GM12878 (cell line): ENCODE measurements around the gene ATP5F1B. TPM values are rescaled to one million over a fixed set of nuclear protein-coding genes. Genes with fewer than 3 reads are reported as not detected.

Experiments used
- ATAC-seq: fragments of 200-7000 bp; cut with Tn5 transposase; 3 replicates; pipeline ENCODE4 v1.9.1; 2020; ENCODE audit warnings: mild to moderate bottlenecking, moderate library complexity
- BruUV-seq: library from RNA; stranded (reverse); fragments of 400-500 nt; replicated peaks from 2 replicates; lab custom pipeline; 2021; lab: Mats Ljungman, UMichigan
- CTCF ChIA-PET: fragments of 300-600 bp; sonication (Branson Sonifier 250); formaldehyde crosslinking; extraction: SDS; loops from one replicate; lab custom pipeline; 2021; ENCODE audit warnings: inconsistent platforms; lab: Yijun Ruan, JAX
- POLR2A ChIA-PET: fragments of 350-600 bp; formaldehyde crosslinking; extraction: SDS; loops from one replicate; lab custom pipeline; 2021; ENCODE audit warnings: inconsistent platforms; lab: Charles Lee
- RAD21 ChIA-PET: fragments of 300-600 bp; sonication (Branson Sonifier 250); formaldehyde crosslinking; loops from one replicate; lab custom pipeline; 2023; ENCODE audit warnings: antibody characterized with exemption; ENCODE audit not compliant: unreplicated experiment; lab: Charles Lee
- SMC1A ChIA-PET: fragments of 300-600 bp; sonication (Branson Sonifier 250); formaldehyde crosslinking; loops from one replicate; lab custom pipeline; 2023; ENCODE audit not compliant: unreplicated experiment, uncharacterized antibody; lab: Charles Lee
- DNase-seq: peaks from one replicate; pipeline ENCODE4 v3.0.0-alpha.2; 2011; ENCODE audit warnings: low read depth, low spot score
- FAIRE-seq: peaks from 3 replicates; lab custom pipeline; 2011; peaks lifted over from hg19 to GRCh38; lab: Jason Lieb, UNC
- H2AFZ ChIP-seq: 2 replicates; pipeline ENCODE4 v1.6.0; 2011; ENCODE audit warnings: low read depth, low read length, control low read depth; ENCODE audit not compliant: control insufficient read depth
- H3K27ac ChIP-seq: 2 replicates; pipeline ENCODE4 v1.5.1; 2011; ENCODE audit warnings: control low read depth; ENCODE audit not compliant: control insufficient read depth, insufficient read depth
- H3K27me3 ChIP-seq, 2 experiments: replicated peaks in 1 of 2; 2 replicates each; pipeline versions ENCODE4 v1.6.0 to v1.6.1; 2011; ENCODE audit warnings: low read length in 1 of 2; ENCODE audit not compliant: control insufficient read depth in 2 of 2, insufficient read depth in 2 of 2
- H3K36me3 ChIP-seq, 2 experiments: 2 replicates each; pipeline ENCODE4 v1.5.1; 2011; ENCODE audit warnings: low read length in 1 of 2; ENCODE audit not compliant: control insufficient read depth in 2 of 2, insufficient read depth in 2 of 2
- H3K4me1 ChIP-seq: 2 replicates; pipeline ENCODE4 v1.6.1; 2011; ENCODE audit warnings: mild to moderate bottlenecking, low read length, moderate library complexity, mixed read lengths; ENCODE audit not compliant: control insufficient read depth, insufficient read depth
- H3K4me2 ChIP-seq: 2 replicates; pipeline ENCODE4 v1.6.0; 2011; ENCODE audit warnings: control low read depth; ENCODE audit not compliant: control insufficient read depth, insufficient read depth
- H3K4me3 ChIP-seq: fragments of 200-600 bp; sonication (generic); 2 replicates; pipeline ENCODE4 v1.5.1; 2016
- H3K79me2 ChIP-seq: 2 replicates; pipeline ENCODE4 v1.6.0; 2011; ENCODE audit warnings: low read length; ENCODE audit not compliant: control insufficient read depth, insufficient read depth
- H3K9ac ChIP-seq: 2 replicates; pipeline ENCODE4 v1.8.0; 2011; ENCODE audit warnings: low read length, control low read depth, mixed read lengths; ENCODE audit not compliant: control insufficient read depth, insufficient read depth
- H3K9me3 ChIP-seq: replicated peaks from 3 replicates; pipeline ENCODE4 v1.5.1; 2011; ENCODE audit warnings: mild to moderate bottlenecking, low read length; ENCODE audit not compliant: control insufficient read depth, insufficient read depth
- H4K20me1 ChIP-seq: 2 replicates; pipeline ENCODE4 v1.6.0; 2011; ENCODE audit not compliant: control insufficient read depth, insufficient read depth
- CBFB ChIP-seq: IDR thresholded peaks from 2 replicates; pipeline ENCODE4 v1.6.1; 2016; ENCODE audit warnings: antibody characterized with exemption, low read depth
- CREM ChIP-seq: IDR thresholded peaks from 2 replicates; pipeline ENCODE4 v1.6.1; 2014; ENCODE audit warnings: antibody characterized with exemption, low read depth
- DPF2 ChIP-seq: fragments of 450-650 bp; IDR thresholded peaks from 2 replicates; pipeline ENCODE4 v1.6.1; 2017; ENCODE audit warnings: mild to moderate bottlenecking
- EED ChIP-seq: sonication (generic); IDR thresholded peaks from 2 replicates; pipeline ENCODE4 v1.6.1; 2016; ENCODE audit warnings: antibody characterized with exemption, low read depth
- EGR1 ChIP-seq, 2 experiments: IDR thresholded peaks; 1 replicate in 1 of 2; 2 replicates in 1 of 2; pipeline ENCODE4 v1.6.1; 2011 to 2012; ENCODE audit warnings: low read depth in 2 of 2, low read length in 2 of 2, borderline replicate concordance in 1 of 2, mild to moderate bottlenecking in 1 of 2, moderate library complexity in 1 of 2
- ESRRA ChIP-seq: IDR thresholded peaks from 2 replicates; pipeline ENCODE4 v1.6.1; 2012; ENCODE audit warnings: mild to moderate bottlenecking, low read length, improper control_type of control experiment
- IKZF1 ChIP-seq: fragments of 450-650 bp; conservative IDR thresholded peaks from 2 replicates; pipeline ENCODE4 v1.6.1; 2017; ENCODE audit warnings: antibody characterized with exemption, mild to moderate bottlenecking
- IKZF2 ChIP-seq, 2 experiments: fragments of 450-650 bp; IDR thresholded peaks; 2 replicates each; pipeline ENCODE4 v1.6.1; 2017; ENCODE audit warnings: mild to moderate bottlenecking in 2 of 2, moderate library complexity in 2 of 2
- NR2F1 ChIP-seq: fragments of 450-650 bp; conservative IDR thresholded peaks from 2 replicates; pipeline ENCODE4 v1.6.1; 2017; ENCODE audit warnings: mild to moderate bottlenecking
- PML ChIP-seq: IDR thresholded peaks from 2 replicates; pipeline ENCODE4 v1.6.1; 2012; ENCODE audit warnings: low read length, inconsistent platforms
- POLR2AphosphoS2 ChIP-seq: IDR thresholded peaks from 2 replicates; pipeline ENCODE4 v1.6.1; 2011; ENCODE audit warnings: low read depth, mild to moderate bottlenecking, low read length, improper control_type of control experiment, moderate library complexity
- SP1 ChIP-seq: IDR thresholded peaks from one replicate; pipeline ENCODE4 v1.6.1; 2011; ENCODE audit warnings: low read depth, low read length
- SPI1 ChIP-seq: IDR thresholded peaks from 2 replicates; pipeline ENCODE4 v1.6.1; 2011; ENCODE audit warnings: low read depth, mild to moderate bottlenecking, low read length, moderate library complexity, borderline replicate concordance; ENCODE audit not compliant: insufficient read depth
- ZNF274 ChIP-seq: IDR thresholded peaks from one replicate; pipeline ENCODE4 v1.8.0; 2011; ENCODE audit not compliant: insufficient read length, insufficient read depth
- WGBS: methylation state at CpG from one replicate; pipeline ENCODE4 v1.1.6; 2016; ENCODE audit warnings: low lambda C conversion rate; ENCODE audit not compliant: insufficient replicate concordance, insufficient coverage; ENCODE audit errors: missing lambda C conversion rate; 5-methylcytosine and 5-hydroxymethylcytosine counted together
- in situ Hi-C: fragments of 300-500 bp; cut with MboI; formaldehyde crosslinking; loops from 9 replicates; pipeline ENCODE4 v1.14.3; 2018; ENCODE audit warnings: mixed read lengths
- intact Hi-C: fragments of 100-400 bp; cut with micrococcal nuclease; formaldehyde crosslinking; loops from one replicate; pipeline ENCODE4 v1.14.2; 2022; ENCODE audit not compliant: unreplicated experiment
- polyA plus RNA-seq, 11 experiments: library from polyadenylated mRNA; depleted of rRNA in 4 of 11; unstranded in 6 of 11; stranded (reverse) in 5 of 11; fragments of >200 nt; fragmentation: Nextera tagmentation in 4 of 11; fragmentation: Illumina TruSeq in 1 of 11; extraction: Ambion mirVana in 4 of 11; extraction: Trizol in 1 of 11; gene quantifications; 1 replicate in 1 of 11; 2 replicates in 10 of 11; pipeline versions ENCODE4 v1.2.1 to v1.2.3, GENCODE V29; 2011 to 2016; ENCODE audit warnings: inconsistent platforms in 2 of 11, missing spikeins in 2 of 11, low read depth in 1 of 11
- total RNA-seq, 4 experiments: library from RNA; depleted of rRNA in 3 of 4; stranded (reverse); fragments of >200 nt in 3 of 4; fragmentation: Illumina TruSeq in 1 of 4; extraction: Trizol in 1 of 4; gene quantifications; 2 replicates each; pipeline versions ENCODE4 v1.2.1 to v1.2.3, GENCODE V29; 2013 to 2021
- TF ChIP-seq, protein P1 (sequence below): fragments of 450-650 bp; IDR thresholded peaks from 2 replicates; pipeline ENCODE4 v1.6.1; 2017; ENCODE audit warnings: low read depth, mild to moderate bottlenecking, moderate library complexity
- TF ChIP-seq, protein P2 (sequence below): fragments of 150-350 bp; IDR thresholded peaks from 2 replicates; pipeline ENCODE4 v1.6.1; 2014; ENCODE audit warnings: mild to moderate bottlenecking, low read depth, low read length

Gene ATP5F1B
- total and polyA plus RNA-seq, 10 of the 15 experiments (the other 5 are each of a cell fraction or from before 2014, with no cell fraction given), result 671 to 1,908 (median 1,031) TPM

DNA sequence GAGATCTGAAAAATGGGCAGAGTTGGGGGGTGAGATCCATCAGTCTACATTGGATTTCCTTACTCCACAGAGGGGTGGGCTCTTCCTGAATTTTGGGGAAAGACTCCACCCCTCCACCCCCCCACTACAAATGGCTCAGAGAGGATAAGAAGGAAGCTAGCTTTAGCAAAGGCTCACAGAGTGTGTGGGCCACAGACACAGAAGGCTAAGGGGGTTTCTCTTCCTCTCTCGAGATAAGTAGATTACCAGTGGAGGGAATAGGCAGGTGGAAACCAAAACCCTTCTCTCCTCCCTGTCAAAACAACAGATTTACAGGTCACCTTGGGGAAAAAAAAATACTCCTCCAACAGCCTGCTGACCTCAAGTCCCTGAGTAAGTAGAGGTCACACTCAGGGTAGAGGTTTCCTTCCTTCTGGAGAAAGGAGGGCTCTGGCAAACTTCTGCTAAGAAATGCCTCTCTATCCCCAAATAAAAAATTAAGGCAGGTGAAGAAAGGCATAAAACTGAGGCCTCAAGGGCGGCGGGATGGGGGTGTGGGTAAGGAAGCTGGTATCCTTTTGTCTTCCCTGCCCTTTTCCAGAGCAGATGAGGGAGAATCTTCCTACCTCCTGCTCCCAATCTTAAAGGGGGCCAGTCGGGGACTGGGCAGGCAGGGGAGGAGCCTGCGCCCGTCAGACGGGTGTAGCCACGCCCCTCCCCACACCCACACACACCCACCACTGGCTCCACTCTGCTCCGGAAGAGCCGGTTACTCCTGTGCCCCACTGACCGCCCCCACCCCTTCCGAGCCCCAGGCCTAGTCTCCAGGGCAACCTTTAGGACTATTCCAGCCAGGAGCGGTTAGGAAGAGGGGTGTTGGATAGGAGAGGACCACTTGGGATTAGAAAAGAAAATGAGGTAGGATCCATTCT lies 13.7 kb downstream of the ATP5F1B start:
- intact Hi-C loops, result no loop called here
- no peaks in the 10 kb centered on the region for H3K9me3 ChIP-seq
- CTCF ChIA-PET, result interaction anchor here (1.2 to 6.1 kb wide), 2 partner anchors 10 to 118 kb away, joined by 4 to 73 read pairs; no protein-coding TSS in a partner anchor

More for the DNA sequence above, 13.7 kb downstream of the ATP5F1B start:
- Histone ChIP-seq H2AFZ (peak overlapping the region; percentile 13; the same call in 1 of the 2 replicates), H3K9ac (peak overlapping the region; percentile 70), H4K20me1 (no peaks in the 10 kb centered on the region), H3K4me2 (peak overlapping the region; percentile 95)
- DNase-seq, result no peak
- POLR2A ChIA-PET, result interaction anchor here (0.5 to 6.9 kb wide), 9 partner anchors 13 to 447 kb away, joined by 3 to 155 read pairs (median 4); partner anchors contain the start of genes ATP5F1B, NEMP1, PTGES3 and RBMS2
- peak; percentile 85 for TF ChIP-seq SPI1
- TF ChIP-seq ZNF274, result no peak
- 0 out of 2 replicates have a peak, but pooled peaks have one; percentile 36 for TF ChIP-seq DPF2
- 0 out of 2 replicates have a peak, but pooled peaks have one; percentile 31 for TF ChIP-seq CBFB
- peak; percentile 70 for TF ChIP-seq IKZF1
- TF ChIP-seq POLR2AphosphoS2, result no peak
- TF ChIP-seq EGR1 (IDR thresholded peaks at IDR 0.05; ENCODE audit: borderline replicate concordance in 1 of 2, low read depth in 2 of 2, low read length in 2 of 2), result peak in 1 of 2 experiments; percentile 92; a peak in 2 of 3 replicates
- peak; percentile 42 for TF ChIP-seq SP1
- TF ChIP-seq PML, result no peak
- TF ChIP-seq IKZF2 (IDR thresholded peaks at IDR 0.05), result peak in 1 of 2 experiments; percentile 39; a peak in 2 of 4 replicates
- peak; percentile 27; the same call in 1 of the 2 replicates for TF ChIP-seq EED
- peak; percentile 29 for TF ChIP-seq NR2F1
- TF ChIP-seq, protein P1, sequence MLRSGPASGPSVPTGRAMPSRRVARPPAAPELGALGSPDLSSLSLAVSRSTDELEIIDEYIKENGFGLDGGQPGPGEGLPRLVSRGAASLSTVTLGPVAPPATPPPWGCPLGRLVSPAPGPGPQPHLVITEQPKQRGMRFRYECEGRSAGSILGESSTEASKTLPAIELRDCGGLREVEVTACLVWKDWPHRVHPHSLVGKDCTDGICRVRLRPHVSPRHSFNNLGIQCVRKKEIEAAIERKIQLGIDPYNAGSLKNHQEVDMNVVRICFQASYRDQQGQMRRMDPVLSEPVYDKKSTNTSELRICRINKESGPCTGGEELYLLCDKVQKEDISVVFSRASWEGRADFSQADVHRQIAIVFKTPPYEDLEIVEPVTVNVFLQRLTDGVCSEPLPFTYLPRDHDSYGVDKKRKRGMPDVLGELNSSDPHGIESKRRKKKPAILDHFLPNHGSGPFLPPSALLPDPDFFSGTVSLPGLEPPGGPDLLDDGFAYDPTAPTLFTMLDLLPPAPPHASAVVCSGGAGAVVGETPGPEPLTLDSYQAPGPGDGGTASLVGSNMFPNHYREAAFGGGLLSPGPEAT, result peak; percentile 58
- peak; percentile 77; the same call in 1 of the 2 replicates for TF ChIP-seq ESRRA
- TF ChIP-seq, protein P2, sequence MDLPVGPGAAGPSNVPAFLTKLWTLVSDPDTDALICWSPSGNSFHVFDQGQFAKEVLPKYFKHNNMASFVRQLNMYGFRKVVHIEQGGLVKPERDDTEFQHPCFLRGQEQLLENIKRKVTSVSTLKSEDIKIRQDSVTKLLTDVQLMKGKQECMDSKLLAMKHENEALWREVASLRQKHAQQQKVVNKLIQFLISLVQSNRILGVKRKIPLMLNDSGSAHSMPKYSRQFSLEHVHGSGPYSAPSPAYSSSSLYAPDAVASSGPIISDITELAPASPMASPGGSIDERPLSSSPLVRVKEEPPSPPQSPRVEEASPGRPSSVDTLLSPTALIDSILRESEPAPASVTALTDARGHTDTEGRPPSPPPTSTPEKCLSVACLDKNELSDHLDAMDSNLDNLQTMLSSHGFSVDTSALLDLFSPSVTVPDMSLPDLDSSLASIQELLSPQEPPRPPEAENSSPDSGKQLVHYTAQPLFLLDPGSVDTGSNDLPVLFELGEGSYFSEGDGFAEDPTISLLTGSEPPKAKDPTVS, result no peak
- TF ChIP-seq CREM, result peak; percentile 29; the same call in 1 of the 2 replicates
- TF ChIP-seq, all 136 proteins: peak for 12
- RAD21 ChIA-PET, result interaction anchor here (0.6 to 10.0 kb wide), 4 partner anchors 36 to 479 kb away, joined by 3 to 176 read pairs (median 4); partner anchors contain the start of genes PTGES3 and STAT6
- Histone ChIP-seq H3K4me1 (peaks cover 39% of the 10 kb centered on the region), H3K79me2 (peaks cover 87% of the 10 kb centered on the region), H3K4me3 (peak overlapping the region; percentile 91), H3K27me3 (no peaks in the 10 kb centered on the region), H3K36me3 (peaks cover 0 to 1% of the 10 kb centered on the region in 2 experiments; a peak in 1 of 4 replicates), H3K27ac (peak overlapping the region; percentile 87)
- in situ Hi-C loops, result loop anchor here (10.0 kb wide), 1 partner anchor 453 kb away; the partner anchor contains the start of gene NAB2
- ATAC-seq (peak; percentile 42), FAIRE-seq (peak; percentile 75)
- BruUV-seq, result no TSS peak
- WGBS, result under 1% methylated on average over 13 of the region's 13 CpGs
- SMC1A ChIA-PET, result interaction anchor here (1.7 to 6.1 kb wide), 3 partner anchors 9 to 410 kb away, joined by 4 to 68 read pairs (median 43); partner anchors contain the start of genes ATP5F1B and RNF41
